Osteoblast (primary cell): ENCODE measurements around the gene SAG. TPM values are rescaled to one million over a fixed set of nuclear protein-coding genes. Genes with fewer than 3 reads are reported as not detected.

Experiments
- DNase-seq: peaks from one replicate; pipeline ENCODE4 v3.0.0; 2011; ENCODE audit warnings: low spot score, mixed read lengths; ENCODE audit not compliant: insufficient read length; ENCODE audit errors: missing footprints
- H2AFZ ChIP-seq: 2 replicates; pipeline ENCODE4 v1.6.0; 2011; ENCODE audit warnings: mild to moderate bottlenecking, low read length
- H3K27ac ChIP-seq: 2 replicates; pipeline ENCODE4 v1.5.1; 2011; ENCODE audit warnings: mild to moderate bottlenecking, low read depth, low read length, moderate library complexity
- H3K27me3 ChIP-seq: 2 replicates; pipeline ENCODE4 v1.6.0; 2012; ENCODE audit warnings: mild to moderate bottlenecking, control low read depth, inconsistent platforms, low read length, moderate library complexity; ENCODE audit not compliant: insufficient read depth
- H3K36me3 ChIP-seq: 2 replicates; pipeline ENCODE4 v1.5.1; 2011; ENCODE audit warnings: mild to moderate bottlenecking, low read length, control low read depth, moderate library complexity; ENCODE audit not compliant: insufficient read depth
- H3K4me1 ChIP-seq: 2 replicates; pipeline ENCODE4 v1.5.1; 2011; ENCODE audit warnings: mild to moderate bottlenecking, low read length, control low read depth, moderate library complexity; ENCODE audit not compliant: insufficient read depth
- H3K4me2 ChIP-seq: 2 replicates; pipeline ENCODE4 v1.6.0; 2011; ENCODE audit warnings: mild to moderate bottlenecking, low read length; ENCODE audit not compliant: insufficient read depth
- H3K4me3 ChIP-seq: fragments of 200-600 bp; sonication (generic); 3 replicates; pipeline ENCODE4 v1.5.1; 2012; ENCODE audit warnings: mild to moderate bottlenecking, low read length, inconsistent platforms; ENCODE audit not compliant: insufficient read depth
- H3K79me2 ChIP-seq: 2 replicates; pipeline ENCODE4 v1.6.0; 2012; ENCODE audit warnings: mild to moderate bottlenecking, low read length, control low read depth, inconsistent platforms; ENCODE audit not compliant: insufficient read depth
- H3K9me3 ChIP-seq: 2 replicates; pipeline ENCODE4 v1.5.1; 2011; ENCODE audit warnings: low read depth, low read length, control low read depth
- H4K20me1 ChIP-seq: 2 replicates; pipeline ENCODE4 v1.6.0; 2012; ENCODE audit warnings: mild to moderate bottlenecking, low read length, control low read depth; ENCODE audit not compliant: insufficient read depth
- CTCF ChIP-seq: IDR thresholded peaks from 2 replicates; pipeline ENCODE4 v1.5.1; 2011; ENCODE audit warnings: mild to moderate bottlenecking, low read depth, low read length, moderate library complexity; ENCODE audit errors: extremely low read depth
- total RNA-seq: library from RNA; depleted of rRNA; stranded (reverse); fragments of >200 nt; gene quantifications from 2 replicates; pipeline ENCODE4 v1.2.3, GENCODE V29; 2012

The SAG gene
- total RNA-seq, 1 donor = not detected

- Histone ChIP-seq H4K20me1 (no peaks in the 10 kb centered on the region), H3K4me1 (no peaks in the 10 kb centered on the region), H3K9me3 (no peaks in the 10 kb centered on the region), H3K36me3 (peaks cover 88% of the 10 kb centered on the region), H3K4me3 (no peak overlapping the region), H3K79me2 (peaks cover 4% of the 10 kb centered on the region), H3K27ac (no peak overlapping the region), H2AFZ (no peak overlapping the region), H3K27me3 (no peaks in the 10 kb centered on the region), H3K4me2 (no peak overlapping the region)
- TF ChIP-seq CTCF = no peak
- DNase-seq = no peak
Observed at GRCh38 chr2:233290051-233290845, 17.4 kb upstream of the SAG start.

GRCh38 chr2:233295891-233296290 lies 11.7 kb upstream of the SAG start:
- Histone ChIP-seq H3K4me3 (no peak overlapping the region), H2AFZ (no peak overlapping the region), H3K4me2 (no peak overlapping the region), H3K27ac (no peak overlapping the region), H3K9me3 (no peaks in the 10 kb centered on the region), H4K20me1 (no peaks in the 10 kb centered on the region), H3K27me3 (no peaks in the 10 kb centered on the region), H3K36me3 (peaks cover 59% of the 10 kb centered on the region), H3K4me1 (no peaks in the 10 kb centered on the region), H3K79me2 (no peaks in the 10 kb centered on the region)
- DNase-seq = no peak
- no peak for TF ChIP-seq CTCF

GRCh38 chr2:233297076-233297475 lies 10.5 kb upstream of the SAG start:
- no peak for TF ChIP-seq CTCF
- no peak overlapping the region for H3K4me2 ChIP-seq
- DNase-seq = no peak
- no peak overlapping the region for H3K4me3 ChIP-seq
- no peak overlapping the region for H2AFZ ChIP-seq
- H3K4me1 ChIP-seq = no peaks in the 10 kb centered on the region
- H4K20me1 ChIP-seq = no peaks in the 10 kb centered on the region
- no peaks in the 10 kb centered on the region for H3K9me3 ChIP-seq
- no peaks in the 10 kb centered on the region for H3K79me2 ChIP-seq
- no peaks in the 10 kb centered on the region for H3K27me3 ChIP-seq
- H3K36me3 ChIP-seq = peaks cover 47% of the 10 kb centered on the region
- no peak overlapping the region for H3K27ac ChIP-seq

GRCh38 chr2:233300401-233300800 lies 7.2 kb upstream of the SAG start:
- H3K27me3 ChIP-seq = no peaks in the 10 kb centered on the region
- H2AFZ ChIP-seq = no peak overlapping the region
- no peak for DNase-seq
- TF ChIP-seq CTCF = no peak
- H3K9me3 ChIP-seq = no peaks in the 10 kb centered on the region
- no peak overlapping the region for H3K4me2 ChIP-seq
- H3K4me3 ChIP-seq = no peak overlapping the region
- peaks cover 15% of the 10 kb centered on the region for H3K36me3 ChIP-seq
- H3K4me1 ChIP-seq = no peaks in the 10 kb centered on the region
- H4K20me1 ChIP-seq = no peaks in the 10 kb centered on the region
- no peaks in the 10 kb centered on the region for H3K79me2 ChIP-seq
- no peak overlapping the region for H3K27ac ChIP-seq
